ENCODE measurements around the gene MFSD11.
A peak's percentile ranks its signal among the peaks of the same experiment; 100 is the strongest.

MFSD11 gene

DNA sequence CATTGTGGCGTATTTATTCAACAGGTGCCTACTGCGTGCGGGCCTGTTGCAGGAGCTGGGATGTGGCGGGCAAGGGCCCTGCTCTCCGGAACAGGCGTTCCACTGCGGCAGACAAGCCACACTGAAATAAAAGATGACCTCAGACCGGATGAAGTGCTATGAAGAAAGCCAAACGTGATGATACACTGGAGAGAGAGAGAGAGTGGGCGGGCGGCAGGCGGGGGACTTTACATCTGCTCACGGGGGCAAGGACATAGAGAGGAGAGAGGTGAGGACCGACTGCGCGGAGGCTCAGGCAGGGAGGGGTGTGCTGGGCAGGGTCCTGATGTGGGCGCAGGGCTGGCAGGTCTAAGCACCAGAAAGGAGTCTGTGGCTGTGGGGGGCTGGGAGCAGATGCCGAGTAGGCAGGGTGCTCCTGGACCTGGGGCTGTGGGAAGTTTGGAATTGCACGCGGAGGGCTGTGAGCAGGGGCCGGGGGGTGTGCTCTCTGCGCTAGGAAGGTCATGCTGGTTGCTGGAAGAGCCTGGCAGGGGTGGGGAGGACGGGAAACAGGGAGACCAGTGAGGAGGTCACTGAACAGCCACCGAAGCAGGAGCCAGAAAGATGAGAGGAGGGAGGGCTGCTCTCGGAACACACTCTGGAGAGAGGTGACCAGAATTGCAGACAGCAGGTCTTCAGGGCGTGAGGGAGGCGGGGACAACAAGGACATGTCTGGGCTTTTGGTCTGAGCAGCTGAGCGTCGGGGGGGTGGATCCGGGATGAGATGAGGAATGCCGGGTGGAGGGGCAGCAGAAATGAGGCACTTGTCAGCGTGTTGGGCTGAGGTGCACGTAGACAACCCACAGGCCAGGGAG lies 37.1 kb upstream of the MFSD11 start:
- no peaks in the 10 kb centered on the region for H3K36me3 Mint-ChIP-seq (ENCODE audit: low read depth)
- peak overlapping the region; percentile 20 for H3K27ac Mint-ChIP-seq
- no peaks in the 10 kb centered on the region for H3K9me3 Mint-ChIP-seq
- H3K27me3 Mint-ChIP-seq (ENCODE audit: low read depth, poor library complexity), result peaks cover 21% of the 10 kb centered on the region
- DNase-seq, result peak; percentile 49
- peaks cover 73% of the 10 kb centered on the region for H3K4me1 Mint-ChIP-seq
- TF ChIP-seq, protein P1, sequence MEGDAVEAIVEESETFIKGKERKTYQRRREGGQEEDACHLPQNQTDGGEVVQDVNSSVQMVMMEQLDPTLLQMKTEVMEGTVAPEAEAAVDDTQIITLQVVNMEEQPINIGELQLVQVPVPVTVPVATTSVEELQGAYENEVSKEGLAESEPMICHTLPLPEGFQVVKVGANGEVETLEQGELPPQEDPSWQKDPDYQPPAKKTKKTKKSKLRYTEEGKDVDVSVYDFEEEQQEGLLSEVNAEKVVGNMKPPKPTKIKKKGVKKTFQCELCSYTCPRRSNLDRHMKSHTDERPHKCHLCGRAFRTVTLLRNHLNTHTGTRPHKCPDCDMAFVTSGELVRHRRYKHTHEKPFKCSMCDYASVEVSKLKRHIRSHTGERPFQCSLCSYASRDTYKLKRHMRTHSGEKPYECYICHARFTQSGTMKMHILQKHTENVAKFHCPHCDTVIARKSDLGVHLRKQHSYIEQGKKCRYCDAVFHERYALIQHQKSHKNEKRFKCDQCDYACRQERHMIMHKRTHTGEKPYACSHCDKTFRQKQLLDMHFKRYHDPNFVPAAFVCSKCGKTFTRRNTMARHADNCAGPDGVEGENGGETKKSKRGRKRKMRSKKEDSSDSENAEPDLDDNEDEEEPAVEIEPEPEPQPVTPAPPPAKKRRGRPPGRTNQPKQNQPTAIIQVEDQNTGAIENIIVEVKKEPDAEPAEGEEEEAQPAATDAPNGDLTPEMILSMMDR (IDR thresholded peaks at IDR 0.05), result no peak
- peak overlapping the region; percentile 65 for H3K4me3 Mint-ChIP-seq

- H3K36me3 Mint-ChIP-seq (ENCODE audit: low read depth), result no peaks in the 10 kb centered on the region
- TF ChIP-seq, protein P1 (IDR thresholded peaks at IDR 0.05), result no peak
- DNase-seq, result no peak
- H3K9me3 Mint-ChIP-seq, result no peaks in the 10 kb centered on the region
- H3K4me1 Mint-ChIP-seq, result peaks cover 70% of the 10 kb centered on the region
- peaks cover 21% of the 10 kb centered on the region for H3K27me3 Mint-ChIP-seq (ENCODE audit: low read depth, poor library complexity)
- no peak overlapping the region for H3K27ac Mint-ChIP-seq
- H3K4me3 Mint-ChIP-seq, result peak overlapping the region; percentile 65
Measured at GRCh38 chr17:76701471-76701967, 36.4 kb upstream of the MFSD11 start.

- Mint-ChIP-seq H3K4me3 (peak overlapping the region; percentile 5), H3K36me3 (ENCODE audit: low read depth) (no peaks in the 10 kb centered on the region), H3K4me1 (peaks cover 64% of the 10 kb centered on the region), H3K27me3 (ENCODE audit: low read depth, poor library complexity) (peaks cover 26% of the 10 kb centered on the region), H3K27ac (no peak overlapping the region), H3K9me3 (no peaks in the 10 kb centered on the region)
- no peak for DNase-seq
- TF ChIP-seq, protein P1 (IDR thresholded peaks at IDR 0.05), result no peak
Measured at GRCh38 chr17:76702076-76702475, 35.8 kb upstream of the MFSD11 start.

DNA sequence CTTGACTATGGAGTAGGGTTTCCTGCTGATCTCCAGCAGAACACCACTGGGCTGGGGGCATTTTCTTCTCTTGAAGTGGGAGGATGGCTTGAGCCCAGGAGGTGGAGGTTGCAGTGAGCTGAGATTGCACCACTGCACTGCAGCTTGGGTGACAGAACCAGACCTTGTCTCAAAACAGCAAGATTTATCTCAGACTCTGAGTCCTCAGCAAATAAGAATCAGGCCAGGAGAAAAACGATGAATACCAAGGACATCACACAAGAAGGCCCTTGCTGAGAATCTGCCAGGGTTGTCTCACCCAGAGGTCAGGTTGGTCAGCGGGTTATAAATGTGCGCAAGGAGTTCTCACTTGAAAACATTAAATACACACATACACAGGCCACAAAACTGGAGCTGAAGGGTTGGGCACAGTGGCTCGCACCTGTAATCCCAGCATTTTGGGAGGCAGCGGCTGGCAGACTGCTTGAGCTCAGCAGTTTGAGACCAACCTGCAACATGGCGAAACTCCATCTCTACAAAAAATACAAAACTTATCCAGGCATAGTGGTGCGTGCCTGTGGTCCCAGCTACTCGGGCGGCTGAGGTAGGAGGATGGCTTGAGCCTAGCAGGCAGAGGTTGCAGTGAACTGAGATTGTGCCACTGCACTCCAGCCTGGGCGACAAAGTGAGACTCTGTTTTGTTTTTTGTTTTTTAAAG lies 34.8 kb upstream of the MFSD11 start:
- Mint-ChIP-seq H3K4me1 (peaks cover 60% of the 10 kb centered on the region), H3K27me3 (ENCODE audit: low read depth, poor library complexity) (peaks cover 27% of the 10 kb centered on the region), H3K4me3 (no peak overlapping the region), H3K9me3 (no peaks in the 10 kb centered on the region), H3K27ac (no peak overlapping the region), H3K36me3 (ENCODE audit: low read depth) (no peaks in the 10 kb centered on the region)
- TF ChIP-seq, protein P1 (IDR thresholded peaks at IDR 0.05), result no peak
- DNase-seq, result no peak

GRCh38 chr17:76704805-76705204 lies 33.1 kb upstream of the MFSD11 start:
- TF ChIP-seq, protein P1 (IDR thresholded peaks at IDR 0.05), result no peak
- H3K27me3 Mint-ChIP-seq (ENCODE audit: low read depth, poor library complexity), result peaks cover 31% of the 10 kb centered on the region
- H3K4me1 Mint-ChIP-seq, result peaks cover 61% of the 10 kb centered on the region
- H3K36me3 Mint-ChIP-seq (ENCODE audit: low read depth), result no peaks in the 10 kb centered on the region
- H3K9me3 Mint-ChIP-seq, result no peaks in the 10 kb centered on the region
- DNase-seq, result no peak
- H3K27ac Mint-ChIP-seq, result no peak overlapping the region
- no peak overlapping the region for H3K4me3 Mint-ChIP-seq

All from nephron progenitor cell (in vitro differentiated cells).